PC-9 (cell line): ENCODE results near the gene HFM1.

Experiments
- CTCF ChIP-seq: fragments of 200-600 bp; sonication (generic); conservative IDR thresholded peaks from 2 replicates; pipeline ENCODE4 v1.6.1; 2017; ENCODE audit warnings: mixed run types, antibody characterized with exemption, mild to moderate bottlenecking, moderate library complexity
- EZH2 ChIP-seq: fragments of 200-600 bp; sonication (generic); IDR thresholded peaks from 2 replicates; pipeline ENCODE4 v1.8.0; 2017; ENCODE audit warnings: antibody characterized with exemption, low read depth

DNA sequence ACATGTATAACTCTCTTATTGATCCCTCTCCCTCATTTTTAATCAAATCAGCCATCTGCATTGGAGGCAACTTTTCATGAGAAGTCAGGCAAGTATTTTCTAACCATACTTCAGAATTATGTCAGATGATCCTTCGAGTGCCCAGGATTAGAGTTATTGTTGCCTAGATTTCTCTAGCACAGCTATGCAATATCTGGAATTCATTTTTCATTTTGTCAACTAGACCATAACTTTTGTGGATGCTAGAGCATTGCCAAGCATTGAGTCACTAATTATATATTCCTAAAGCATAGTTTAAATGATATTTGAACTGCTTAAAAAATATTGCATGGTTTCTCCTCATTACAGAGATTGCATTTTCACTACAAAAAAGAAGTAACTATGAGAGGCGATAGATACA is 21.2 kb downstream of the HFM1 start:
- TF ChIP-seq EZH2 (no peak), CTCF (no peak)
